ENCODE results near the gene DCC. TPM values are rescaled to one million over a fixed set of nuclear protein-coding genes. Genes with fewer than 3 reads are reported as not detected.

The DCC gene
- total and polyA plus RNA-seq, 2 donors (not counting 1 experiment from before 2014, with no cell fraction given) = not detected

DNA sequence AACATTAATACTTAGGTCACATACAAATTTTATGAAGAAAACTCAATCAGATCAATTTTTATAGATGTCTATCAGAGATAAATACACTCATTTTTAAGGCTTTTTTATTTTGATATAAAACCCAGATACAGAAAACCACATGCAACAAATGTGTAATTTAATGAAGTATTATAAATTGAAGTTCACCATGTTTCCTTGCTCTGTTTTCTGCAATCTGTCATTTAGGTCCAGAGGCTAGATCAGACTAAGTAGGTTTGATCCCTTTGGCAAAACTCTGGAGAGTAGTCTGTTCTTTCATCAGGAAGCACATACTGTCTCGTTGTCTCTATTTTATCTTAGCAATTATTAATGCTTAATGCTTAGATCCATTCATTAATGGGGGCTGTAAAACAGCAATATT, 1042.9 kb downstream of the DCC start:
- Mint-ChIP-seq H3K27ac (no peak overlapping the region), H3K27me3 (no peaks in the 10 kb centered on the region), H3K9me3 (ENCODE audit: insufficient read depth) (no peaks in the 10 kb centered on the region), H3K4me3 (no peak overlapping the region), H3K4me1 (no peaks in the 10 kb centered on the region)
- H3K9ac ChIP-seq (ENCODE audit: low read length) = no peak overlapping the region
- H3K4me1 ChIP-seq (ENCODE audit: control insufficient read depth in 2 of 2, insufficient read depth in 2 of 2, low read length in 2 of 2) = no peaks in the 10 kb centered on the region
- no CpG with 5 or more reads among the region's 1 CpG for WGBS (ENCODE audit: insufficient coverage)
- no peaks in the 10 kb centered on the region for H3K9me3 ChIP-seq (ENCODE audit: control extremely low read depth in 1 of 3, control insufficient read depth in 2 of 3, insufficient read depth in 1 of 3, low read length in 2 of 3)
- no peak overlapping the region for H3K27ac ChIP-seq (ENCODE audit: low read length in 2 of 2)
- no peak overlapping the region for H2AFZ ChIP-seq (ENCODE audit: insufficient read depth, low read depth, low read length, poor library complexity, severe bottlenecking)
- no peak for ATAC-seq (ENCODE audit: low read depth)
- CTCF ChIA-PET = no interaction called here
- no peak for DNase-seq
- intact Hi-C loops (cut with micrococcal nuclease) = no loop called here
- no peaks in the 10 kb centered on the region for H3K36me3 ChIP-seq (replicated peaks in 1 of 2; ENCODE audit: control extremely low read depth in 1 of 2, control insufficient read depth in 1 of 2, extremely low read depth in 1 of 2, insufficient read depth in 2 of 2, low read length in 1 of 2)
- H3K4me2 ChIP-seq (replicated peaks; ENCODE audit: low read depth, low read length, poor library complexity, severe bottlenecking) = no peak overlapping the region
- H3K27me3 ChIP-seq (replicated peaks in 1 of 4; ENCODE audit: control extremely low read depth in 1 of 4, control insufficient read depth in 3 of 4, insufficient read depth in 4 of 4, low read length in 3 of 4) = no peaks in the 10 kb centered on the region
- POLR2A ChIA-PET = no interaction called here
- H3K79me2 ChIP-seq (ENCODE audit: control insufficient read depth, insufficient read depth, low read length) = no peaks in the 10 kb centered on the region
- no peaks in the 10 kb centered on the region for H4K20me1 ChIP-seq (ENCODE audit: control insufficient read depth, insufficient read depth, low read length, poor library complexity, severe bottlenecking)
- TF ChIP-seq, protein P1, sequence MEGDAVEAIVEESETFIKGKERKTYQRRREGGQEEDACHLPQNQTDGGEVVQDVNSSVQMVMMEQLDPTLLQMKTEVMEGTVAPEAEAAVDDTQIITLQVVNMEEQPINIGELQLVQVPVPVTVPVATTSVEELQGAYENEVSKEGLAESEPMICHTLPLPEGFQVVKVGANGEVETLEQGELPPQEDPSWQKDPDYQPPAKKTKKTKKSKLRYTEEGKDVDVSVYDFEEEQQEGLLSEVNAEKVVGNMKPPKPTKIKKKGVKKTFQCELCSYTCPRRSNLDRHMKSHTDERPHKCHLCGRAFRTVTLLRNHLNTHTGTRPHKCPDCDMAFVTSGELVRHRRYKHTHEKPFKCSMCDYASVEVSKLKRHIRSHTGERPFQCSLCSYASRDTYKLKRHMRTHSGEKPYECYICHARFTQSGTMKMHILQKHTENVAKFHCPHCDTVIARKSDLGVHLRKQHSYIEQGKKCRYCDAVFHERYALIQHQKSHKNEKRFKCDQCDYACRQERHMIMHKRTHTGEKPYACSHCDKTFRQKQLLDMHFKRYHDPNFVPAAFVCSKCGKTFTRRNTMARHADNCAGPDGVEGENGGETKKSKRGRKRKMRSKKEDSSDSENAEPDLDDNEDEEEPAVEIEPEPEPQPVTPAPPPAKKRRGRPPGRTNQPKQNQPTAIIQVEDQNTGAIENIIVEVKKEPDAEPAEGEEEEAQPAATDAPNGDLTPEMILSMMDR (IDR thresholded peaks at IDR 0.05) = no peak
- no peak for TF ChIP-seq EZH2 (IDR thresholded peaks at IDR 0.05; ENCODE audit: borderline replicate concordance, insufficient read depth, low read depth, low read length, poor library complexity, severe bottlenecking)
- H3K4me3 ChIP-seq (ENCODE audit: control extremely low read depth in 1 of 5, extremely low read depth in 1 of 5, insufficient read depth in 1 of 5, low read depth in 2 of 5, low read length in 4 of 5) = no peak overlapping the region

DNA sequence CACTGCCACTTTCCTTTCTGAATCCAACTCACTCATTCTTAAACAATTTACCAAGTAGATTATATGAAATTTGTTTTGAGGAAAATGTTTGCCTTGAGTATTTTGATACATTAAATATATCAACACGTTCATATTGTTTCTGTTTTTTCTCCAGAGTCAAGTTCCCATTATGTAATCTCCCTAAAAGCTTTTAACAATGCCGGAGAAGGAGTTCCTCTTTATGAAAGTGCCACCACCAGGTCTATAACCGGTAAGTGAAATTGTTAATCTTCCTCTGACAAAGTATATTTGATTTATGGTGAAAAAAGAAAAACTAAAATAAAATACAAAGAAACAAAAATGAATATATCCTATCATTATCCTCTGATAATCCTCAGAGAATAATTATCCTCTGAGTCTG, 1045.9 kb downstream of the DCC start:
- ChIA-PET POLR2A (no interaction called here), CTCF (no interaction called here)
- DNase-seq (no peak), ATAC-seq (ENCODE audit: low read depth) (no peak)
- H3K27ac ChIP-seq (ENCODE audit: low read length in 2 of 2) = no peak overlapping the region
- no peaks in the 10 kb centered on the region for H3K79me2 ChIP-seq (ENCODE audit: control insufficient read depth, insufficient read depth, low read length)
- H3K4me3 ChIP-seq (ENCODE audit: control extremely low read depth in 1 of 5, extremely low read depth in 1 of 5, insufficient read depth in 1 of 5, low read depth in 2 of 5, low read length in 4 of 5) = no peak overlapping the region
- no peaks in the 10 kb centered on the region for H3K9me3 Mint-ChIP-seq (ENCODE audit: insufficient read depth)
- no peak overlapping the region for H3K27ac Mint-ChIP-seq
- intact Hi-C loops (cut with micrococcal nuclease) = no loop called here
- no CpG with 5 or more reads among the region's 3 CpGs for WGBS (ENCODE audit: insufficient coverage)
- H3K9ac ChIP-seq (ENCODE audit: low read length) = no peak overlapping the region
- no peaks in the 10 kb centered on the region for H3K4me1 ChIP-seq (ENCODE audit: control insufficient read depth in 2 of 2, insufficient read depth in 2 of 2, low read length in 2 of 2)
- H3K4me3 Mint-ChIP-seq = no peak overlapping the region
- H3K9me3 ChIP-seq (ENCODE audit: control extremely low read depth in 1 of 3, control insufficient read depth in 2 of 3, insufficient read depth in 1 of 3, low read length in 2 of 3) = no peaks in the 10 kb centered on the region
- no peaks in the 10 kb centered on the region for H3K27me3 Mint-ChIP-seq
- no peaks in the 10 kb centered on the region for H3K27me3 ChIP-seq (replicated peaks in 1 of 4; ENCODE audit: control extremely low read depth in 1 of 4, control insufficient read depth in 3 of 4, insufficient read depth in 4 of 4, low read length in 3 of 4)
- H2AFZ ChIP-seq (ENCODE audit: insufficient read depth, low read depth, low read length, poor library complexity, severe bottlenecking) = no peak overlapping the region
- no peak overlapping the region for H3K4me2 ChIP-seq (replicated peaks; ENCODE audit: low read depth, low read length, poor library complexity, severe bottlenecking)
- TF ChIP-seq, protein P1 (IDR thresholded peaks at IDR 0.05) = no peak
- no peak for TF ChIP-seq EZH2 (IDR thresholded peaks at IDR 0.05; ENCODE audit: borderline replicate concordance, insufficient read depth, low read depth, low read length, poor library complexity, severe bottlenecking)
- no peaks in the 10 kb centered on the region for H4K20me1 ChIP-seq (ENCODE audit: control insufficient read depth, insufficient read depth, low read length, poor library complexity, severe bottlenecking)
- H3K4me1 Mint-ChIP-seq = no peaks in the 10 kb centered on the region
- H3K36me3 ChIP-seq (replicated peaks in 1 of 2; ENCODE audit: control extremely low read depth in 1 of 2, control insufficient read depth in 1 of 2, extremely low read depth in 1 of 2, insufficient read depth in 2 of 2, low read length in 1 of 2) = no peaks in the 10 kb centered on the region

All from B cell (primary cell).